Activated CD8-positive, alpha-beta memory T cell treated with anti-CD3 and anti-CD28 coated beads, Interleukin-2, amount 10 ng/mL, durations not matched to agents 7 days and 5 days (primary cell): ENCODE measurements around the gene SARS1. TPM values are rescaled to one million over a fixed set of nuclear protein-coding genes. Genes with fewer than 3 reads are reported as not detected.
"Not testable (repeated sequence)": the region's sequence is repeated elsewhere in the genome, so short reads cannot be mapped to it uniquely, and the experiment has no call there.

Experiments used
- ATAC-seq: fragments of 150-1000 bp; cut with Tn5 transposase; one replicate; pipeline ENCODE4 v1.10.0; 2021; ENCODE audit warnings: moderate library complexity
- CTCF ChIA-PET: fragments of 350-600 bp; sonication (Branson Sonifier 250); formaldehyde crosslinking; loops from one replicate; lab custom pipeline; 2021; ENCODE audit warnings: antibody characterized with exemption; lab: Charles Lee
- DNase-seq: peaks from one replicate; pipeline ENCODE4 v3.0.0-alpha.2; 2020
- H3K27ac Mint-ChIP-seq: one replicate; pipeline ENCODE4 v1.8.0; 2021; ENCODE audit warnings: mild to moderate bottlenecking, mixed read lengths
- H3K27me3 Mint-ChIP-seq: one replicate; pipeline ENCODE4 v1.8.0; 2021; ENCODE audit warnings: mixed read lengths
- H3K36me3 Mint-ChIP-seq: one replicate; pipeline ENCODE4 v1.8.0; 2021; ENCODE audit warnings: mild to moderate bottlenecking, mixed read lengths
- H3K4me1 Mint-ChIP-seq: one replicate; pipeline ENCODE4 v1.8.0; 2021; ENCODE audit warnings: mixed read lengths
- H3K4me3 Mint-ChIP-seq: one replicate; pipeline ENCODE4 v1.8.0; 2021; ENCODE audit warnings: mild to moderate bottlenecking, moderate library complexity, mixed read lengths
- H3K9me3 Mint-ChIP-seq: one replicate; pipeline ENCODE4 v1.8.0; 2022; ENCODE audit warnings: low read depth, mixed read lengths
- total RNA-seq, 2 experiments: library from RNA; stranded (reverse); gene quantifications; one replicate each; pipeline ENCODE4 v1.2.3, GENCODE V29; 2021

The SARS1 gene
- total RNA-seq, 2 experiments from 2014 or later, result 148 to 194 TPM

DNA sequence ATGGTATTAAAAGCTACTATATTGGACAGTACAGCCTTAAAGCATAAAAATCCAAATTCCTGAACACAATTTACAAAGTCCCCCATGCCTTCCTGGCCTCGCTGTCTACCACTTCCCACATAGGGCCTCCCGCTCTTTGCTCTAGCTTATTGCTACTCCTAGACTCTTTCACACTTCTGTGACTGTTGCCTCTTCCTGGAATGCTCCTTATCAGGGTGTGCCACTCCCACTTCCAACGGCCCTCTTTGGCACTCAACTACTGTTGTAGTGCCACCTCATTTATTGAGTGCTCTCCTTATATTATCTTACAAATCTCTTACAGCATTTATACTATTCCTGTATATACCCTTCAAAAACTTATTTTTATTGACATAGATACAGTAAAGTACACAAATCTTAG is 4.8 kb downstream of the SARS1 start:
- ATAC-seq, result no peak
- CTCF ChIA-PET, result interaction anchor here (0.5 to 0.7 kb wide), 4 partner anchors 8 to 1493 kb away, joined by 3 to 4 read pairs (median 4); no protein-coding TSS in a partner anchor
- Mint-ChIP-seq H3K27me3 (no peaks in the 10 kb centered on the region), H3K9me3 (no peaks in the 10 kb centered on the region), H3K4me3 (no peak overlapping the region), H3K27ac (peak overlapping the region; percentile 61), H3K36me3 (peaks cover 64% of the 10 kb centered on the region), H3K4me1 (peaks cover 46% of the 10 kb centered on the region)
- DNase-seq, result no peak

DNA sequence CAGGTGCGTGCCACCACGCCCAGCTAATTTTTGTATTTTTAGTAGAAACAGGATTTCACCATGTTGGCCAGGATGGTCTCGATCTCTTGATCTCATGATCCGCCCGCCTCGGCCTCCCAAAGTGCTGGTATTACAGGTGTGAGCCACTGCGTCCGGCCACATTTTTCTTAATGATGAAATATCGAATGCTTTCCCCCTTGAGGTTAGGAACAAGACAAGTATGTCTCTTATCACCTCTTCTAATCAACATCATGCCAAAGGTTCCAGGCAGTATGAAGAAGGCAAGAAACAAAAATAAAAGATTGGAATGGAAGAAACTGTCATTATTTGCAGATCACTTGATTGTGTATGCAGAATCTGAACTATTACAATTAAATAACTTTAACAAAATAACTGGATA is 7.5 kb downstream of the SARS1 start:
- Mint-ChIP-seq H3K36me3 (peaks cover 66% of the 10 kb centered on the region), H3K4me1 (peaks cover 39% of the 10 kb centered on the region)
- H3K27me3 Mint-ChIP-seq, ATAC-seq, H3K9me3 Mint-ChIP-seq, DNase-seq, H3K4me3 Mint-ChIP-seq, H3K27ac Mint-ChIP-seq: not testable (repeated sequence)
- CTCF ChIA-PET, result interaction anchor here (1.6 kb wide), 1 partner anchor 311 kb away, joined by 4 read pairs; no protein-coding TSS in a partner anchor

DNA sequence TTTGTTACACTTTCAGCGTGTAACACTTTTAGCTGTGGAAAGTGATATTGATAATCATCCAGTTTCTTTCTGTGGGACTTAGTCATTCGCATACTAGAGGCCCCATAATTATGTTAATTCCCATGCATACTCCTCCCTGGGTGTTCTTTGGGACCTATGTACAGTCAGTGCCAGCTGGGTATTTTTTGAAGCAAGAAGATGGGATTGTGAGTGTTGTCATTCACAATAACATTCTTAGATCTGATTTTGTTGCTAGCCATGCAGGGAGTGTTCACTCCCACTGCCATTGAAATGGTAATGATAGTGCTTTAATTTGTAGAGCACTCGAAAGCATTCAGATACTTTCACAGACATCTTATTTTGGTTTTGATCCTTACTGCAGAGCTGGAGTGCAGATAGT is 11.6 kb downstream of the SARS1 start:
- CTCF ChIA-PET, result interaction anchor here (0.9 to 1.4 kb wide), 5 partner anchors 11 to 307 kb away, joined by 3 to 6 read pairs (median 5); partner anchors contain the start of gene SARS1
- ATAC-seq, result no peak
- Mint-ChIP-seq H3K4me1 (peaks cover 20% of the 10 kb centered on the region), H3K27me3 (no peaks in the 10 kb centered on the region), H3K4me3 (no peak overlapping the region), H3K27ac (peak overlapping the region; percentile 42), H3K36me3 (peaks cover 59% of the 10 kb centered on the region), H3K9me3 (no peaks in the 10 kb centered on the region)
- DNase-seq, result no peak

DNA sequence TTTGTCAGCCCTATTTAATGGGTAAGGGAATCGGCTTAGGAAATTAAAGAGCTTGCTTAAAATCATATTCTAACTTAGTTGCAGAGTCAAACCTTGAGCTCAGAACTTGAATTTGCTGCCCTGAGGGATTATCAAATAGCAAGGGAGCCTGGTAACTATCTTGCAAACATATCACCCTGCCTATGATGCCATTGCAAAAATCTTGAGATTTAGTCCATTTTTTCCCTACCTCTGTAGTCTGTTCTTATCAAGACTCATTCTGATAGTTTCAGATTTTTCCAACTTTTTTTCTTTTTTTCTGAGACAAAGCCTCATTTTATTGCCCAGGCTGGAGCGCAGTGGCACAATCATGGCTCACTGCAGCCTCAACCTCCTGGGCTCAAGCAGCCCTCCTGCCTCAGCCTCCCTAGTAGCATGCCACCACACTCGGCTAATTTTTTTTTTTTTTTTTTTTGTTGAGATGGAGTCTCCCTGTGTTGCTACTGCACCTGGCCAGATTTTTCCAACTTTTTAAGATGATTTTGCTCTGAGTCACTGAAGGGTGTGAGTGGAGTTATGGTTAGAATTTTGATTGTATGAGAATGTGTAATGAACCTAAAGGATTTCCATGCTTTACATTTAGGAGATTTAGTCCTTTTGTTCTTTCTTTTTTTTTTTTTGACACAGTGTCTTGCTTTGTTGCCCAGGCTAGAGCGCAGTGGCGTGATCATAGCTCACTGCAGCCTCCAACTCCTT is 12.2 kb downstream of the SARS1 start:
- Mint-ChIP-seq H3K27me3 (no peaks in the 10 kb centered on the region), H3K4me1 (peaks cover 17% of the 10 kb centered on the region), H3K4me3 (no peak overlapping the region), H3K9me3 (no peaks in the 10 kb centered on the region), H3K36me3 (peaks cover 57% of the 10 kb centered on the region), H3K27ac (no peak overlapping the region)
- DNase-seq, result no peak
- CTCF ChIA-PET, result interaction anchor here (1.2 to 1.4 kb wide), 3 partner anchors 11 to 307 kb away, joined by 3 to 6 read pairs (median 6); no protein-coding TSS in a partner anchor
- ATAC-seq, result no peak

DNA sequence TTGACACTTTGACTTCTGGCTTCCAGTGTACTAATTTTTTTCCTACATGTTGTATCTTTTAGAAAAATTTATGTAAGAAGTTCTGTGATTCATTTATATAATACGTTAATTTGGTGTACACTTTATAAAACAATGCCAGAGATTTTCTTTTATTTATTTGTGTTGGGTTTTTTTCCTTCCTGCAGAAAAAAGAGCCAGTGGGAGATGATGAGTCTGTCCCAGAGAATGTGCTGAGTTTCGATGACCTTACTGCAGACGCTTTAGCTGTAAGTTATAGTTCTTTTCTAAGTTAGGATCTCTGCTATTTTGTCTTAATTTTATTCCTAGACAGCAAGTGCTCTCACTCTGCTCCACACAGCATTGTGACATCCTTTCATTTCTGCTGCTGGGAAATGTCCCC is 14.4 kb downstream of the SARS1 start:
- H3K27ac Mint-ChIP-seq, result peak overlapping the region; percentile 11
- H3K4me3 Mint-ChIP-seq, result no peak overlapping the region
- H3K9me3 Mint-ChIP-seq, result no peaks in the 10 kb centered on the region
- H3K4me1 Mint-ChIP-seq, result peaks cover 8% of the 10 kb centered on the region
- no peaks in the 10 kb centered on the region for H3K27me3 Mint-ChIP-seq
- CTCF ChIA-PET, result interaction anchor here (0.9 to 1.0 kb wide), 2 partner anchors 10 to 11 kb away, joined by 3 to 4 read pairs; no protein-coding TSS in a partner anchor
- DNase-seq, result no peak
- H3K36me3 Mint-ChIP-seq, result peaks cover 57% of the 10 kb centered on the region
- no peak for ATAC-seq

DNA sequence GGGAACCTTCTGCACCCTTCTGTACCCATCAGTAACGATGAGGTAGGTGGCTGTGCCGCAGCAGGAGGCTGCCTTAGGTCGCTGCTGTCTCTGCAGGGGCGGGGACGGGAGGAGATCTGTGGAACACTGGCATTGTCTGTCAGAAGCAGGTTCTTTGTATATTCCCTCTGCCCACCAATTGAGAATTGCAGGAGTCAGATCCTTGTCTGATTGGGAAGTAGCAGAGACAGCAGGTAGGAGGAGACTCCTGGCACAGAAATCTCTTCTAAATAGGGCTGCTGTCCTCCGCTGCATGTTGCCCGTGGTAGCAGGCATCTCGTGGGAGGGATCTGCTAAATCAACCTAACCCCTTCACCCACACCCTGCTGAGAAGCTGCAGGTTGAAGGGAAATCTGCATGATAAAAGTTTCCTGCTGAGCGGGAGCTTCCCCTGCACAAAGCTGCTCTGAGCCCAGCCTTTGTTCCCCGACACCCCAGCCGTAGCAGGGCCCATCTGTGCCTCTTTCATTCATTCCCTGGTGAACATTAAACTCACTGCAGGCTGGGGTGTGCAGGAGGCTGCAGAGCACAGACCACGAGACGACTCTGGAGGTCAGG is 15.9 kb downstream of the SARS1 start:
- Mint-ChIP-seq H3K4me3 (no peak overlapping the region), H3K36me3 (peaks cover 51% of the 10 kb centered on the region), H3K27me3 (no peaks in the 10 kb centered on the region), H3K9me3 (no peaks in the 10 kb centered on the region), H3K4me1 (peaks cover 10% of the 10 kb centered on the region), H3K27ac (no peak overlapping the region)
- DNase-seq (no peak), ATAC-seq (no peak)
- CTCF ChIA-PET, result no interaction called here

DNA sequence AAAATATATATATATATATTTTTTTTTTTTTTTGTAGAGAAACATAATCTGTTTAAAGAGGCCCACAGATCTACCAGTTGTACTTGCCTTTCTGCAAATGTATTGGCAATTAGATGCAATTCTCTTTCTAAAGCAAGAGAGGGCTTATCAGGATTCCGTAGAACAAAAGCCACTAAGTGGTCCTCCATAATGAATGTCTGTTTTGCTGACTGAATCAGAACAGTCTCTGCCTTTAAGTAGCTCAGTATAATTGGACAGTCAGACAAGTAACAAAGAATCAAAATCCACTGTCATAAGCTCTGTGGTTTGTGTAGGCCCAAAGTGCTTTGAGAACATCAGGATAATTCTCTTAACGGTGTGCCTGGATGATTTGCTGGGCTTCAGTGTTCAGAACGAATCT is 17.3 kb downstream of the SARS1 start:
- no peaks in the 10 kb centered on the region for H3K27me3 Mint-ChIP-seq
- H3K27ac Mint-ChIP-seq, result no peak overlapping the region
- ATAC-seq, result no peak
- no peak for DNase-seq
- H3K9me3 Mint-ChIP-seq, result no peaks in the 10 kb centered on the region
- CTCF ChIA-PET, result interaction anchor here (1.2 to 1.9 kb wide), 3 partner anchors 8 to 33 kb away, joined by 3 to 5 read pairs (median 4); no protein-coding TSS in a partner anchor
- H3K36me3 Mint-ChIP-seq, result peaks cover 53% of the 10 kb centered on the region
- peaks cover 13% of the 10 kb centered on the region for H3K4me1 Mint-ChIP-seq
- no peak overlapping the region for H3K4me3 Mint-ChIP-seq

DNA sequence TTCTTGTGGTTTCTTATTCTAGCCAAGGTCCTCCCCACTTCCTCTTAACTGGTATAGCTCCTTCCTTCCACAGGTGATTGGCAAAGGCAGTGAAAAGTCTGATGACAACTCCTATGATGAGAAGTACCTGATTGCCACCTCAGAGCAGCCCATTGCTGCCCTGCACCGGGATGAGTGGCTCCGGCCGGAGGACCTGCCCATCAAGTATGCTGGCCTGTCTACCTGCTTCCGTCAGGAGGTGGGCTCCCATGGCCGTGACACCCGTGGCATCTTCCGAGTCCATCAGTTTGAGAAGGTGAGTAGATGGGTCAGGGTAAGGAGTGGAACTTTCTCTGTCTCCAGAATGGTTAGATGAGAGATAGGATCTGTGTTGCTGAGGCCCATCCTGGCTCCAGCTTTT is 21.4 kb downstream of the SARS1 start:
- H3K9me3 Mint-ChIP-seq, result no peaks in the 10 kb centered on the region
- no peak for DNase-seq
- ATAC-seq, result no peak
- peaks cover 13% of the 10 kb centered on the region for H3K4me1 Mint-ChIP-seq
- H3K36me3 Mint-ChIP-seq, result peaks cover 46% of the 10 kb centered on the region
- no peak overlapping the region for H3K4me3 Mint-ChIP-seq
- H3K27me3 Mint-ChIP-seq, result no peaks in the 10 kb centered on the region
- peak overlapping the region; percentile 33 for H3K27ac Mint-ChIP-seq
- CTCF ChIA-PET, result interaction anchor here (1.4 to 2.0 kb wide), 2 partner anchors 21 to 164 kb away, joined by 5 read pairs; no protein-coding TSS in a partner anchor

DNA sequence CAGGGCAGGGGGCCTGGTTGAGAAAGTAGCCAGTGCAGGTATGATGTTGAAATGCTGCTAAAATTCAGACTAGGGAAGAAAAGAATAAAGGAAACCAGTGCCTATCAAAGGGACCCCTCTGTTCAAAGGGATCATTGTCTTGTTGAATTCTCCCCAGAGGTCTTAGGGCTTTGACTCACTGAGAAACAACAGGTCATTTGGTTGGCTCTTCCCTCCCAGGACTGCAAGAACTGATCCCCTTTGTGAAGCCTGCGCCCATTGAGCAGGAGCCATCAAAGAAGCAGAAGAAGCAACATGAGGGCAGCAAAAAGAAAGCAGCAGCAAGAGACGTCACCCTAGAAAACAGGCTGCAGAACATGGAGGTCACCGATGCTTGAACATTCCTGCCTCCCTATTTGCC is 23.8 kb downstream of the SARS1 start:
- Mint-ChIP-seq H3K36me3 (peaks cover 30% of the 10 kb centered on the region), H3K27me3 (peaks cover 2% of the 10 kb centered on the region), H3K9me3 (no peaks in the 10 kb centered on the region), H3K27ac (no peak overlapping the region), H3K4me3 (no peak overlapping the region), H3K4me1 (peaks cover 13% of the 10 kb centered on the region)
- CTCF ChIA-PET, result interaction anchor here (0.9 to 1.4 kb wide), 3 partner anchors 36 to 189 kb away, joined by 3 to 4 read pairs (median 3); partner anchors contain the start of gene PSMA5
- no peak for DNase-seq
- ATAC-seq, result no peak

DNA sequence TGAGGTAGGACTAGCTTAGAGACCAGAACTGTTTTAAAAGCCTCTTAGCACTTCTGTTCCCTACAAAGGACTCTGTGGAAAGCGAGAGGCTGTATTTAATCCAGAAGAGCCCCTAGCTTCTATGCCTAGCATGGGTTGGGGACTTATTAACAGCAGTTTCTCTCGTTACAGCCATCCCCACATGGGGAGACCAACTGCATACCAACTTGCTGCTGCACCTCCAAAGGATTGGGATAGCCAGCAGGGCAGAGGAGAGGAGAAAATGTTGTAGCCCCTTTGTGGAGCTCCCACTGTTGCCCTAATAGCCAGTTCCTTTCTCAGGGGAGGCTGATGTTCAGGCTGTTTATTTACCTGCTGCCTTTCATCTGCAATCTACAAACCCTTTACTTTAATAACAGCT is 24.7 kb downstream of the SARS1 start:
- H3K27me3 Mint-ChIP-seq, result peaks cover 5% of the 10 kb centered on the region
- peaks cover 24% of the 10 kb centered on the region for H3K36me3 Mint-ChIP-seq
- H3K4me3 Mint-ChIP-seq, result no peak overlapping the region
- H3K27ac Mint-ChIP-seq, result no peak overlapping the region
- H3K4me1 Mint-ChIP-seq, result peaks cover 13% of the 10 kb centered on the region
- H3K9me3 Mint-ChIP-seq, result no peaks in the 10 kb centered on the region
- ATAC-seq (no peak), DNase-seq (no peak)
- CTCF ChIA-PET, result interaction anchor here (0.9 to 1.6 kb wide), 8 partner anchors 9 to 198 kb away, joined by 3 to 5 read pairs (median 4); partner anchors contain the start of genes CELSR2, PSMA5 and SARS1

DNA sequence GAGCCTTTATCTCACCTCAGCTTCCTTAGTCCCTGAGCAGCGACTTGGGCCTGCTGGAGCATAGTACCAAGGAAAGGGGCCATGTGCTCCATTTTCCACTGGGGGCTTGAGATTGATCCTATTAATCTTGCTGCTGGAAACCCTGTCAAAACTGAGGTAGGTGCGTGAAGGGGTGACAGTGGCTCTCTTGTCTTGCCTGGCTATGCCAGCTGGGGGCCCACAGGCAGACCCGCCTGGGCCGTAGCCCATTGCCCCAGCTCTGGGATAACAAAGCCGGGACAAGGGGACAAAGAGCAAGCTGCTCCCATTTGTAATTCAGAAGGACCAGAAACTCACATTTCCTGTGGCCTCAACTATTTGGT is 25.3 kb downstream of the SARS1 start:
- peaks cover 13% of the 10 kb centered on the region for H3K4me1 Mint-ChIP-seq
- H3K27me3 Mint-ChIP-seq, result peaks cover 5% of the 10 kb centered on the region

DNA sequence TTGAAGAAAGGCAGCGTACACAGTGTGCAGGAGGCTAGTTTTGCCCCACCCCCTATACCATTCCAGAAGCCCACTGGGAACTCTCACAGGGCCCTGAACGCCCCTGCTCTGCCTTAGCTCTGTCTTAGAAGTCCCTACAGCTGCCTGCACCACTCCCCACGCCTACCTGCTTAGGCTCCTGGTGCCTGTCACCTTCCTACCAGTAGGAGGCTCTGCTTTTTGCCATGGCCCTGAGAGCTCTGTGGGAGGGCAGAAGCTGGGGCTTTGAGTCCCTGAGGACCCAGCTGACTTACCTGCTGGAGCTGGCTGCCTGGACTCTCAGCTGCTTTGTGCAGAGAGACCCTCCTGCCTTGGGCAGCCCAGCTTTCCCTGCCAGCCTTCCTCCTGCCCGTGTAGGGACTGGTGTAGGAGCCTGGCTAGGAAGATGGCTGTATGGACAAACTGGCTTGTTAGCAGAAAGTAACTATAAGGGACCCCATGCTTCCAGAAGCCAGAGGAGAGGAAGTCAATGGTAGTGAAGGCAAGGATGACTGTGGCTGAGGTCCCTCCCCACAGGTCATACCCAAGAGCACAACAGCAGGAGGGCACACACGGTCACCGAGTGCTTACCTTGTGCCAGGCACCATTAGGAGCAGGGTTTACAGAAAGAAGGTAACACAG is 25.8 kb downstream of the SARS1 start:
- H3K4me1 Mint-ChIP-seq, result peaks cover 10% of the 10 kb centered on the region
- ATAC-seq, result peak; percentile 60
- no peaks in the 10 kb centered on the region for H3K9me3 Mint-ChIP-seq
- peaks cover 23% of the 10 kb centered on the region for H3K36me3 Mint-ChIP-seq
- DNase-seq, result peak; percentile 49
- H3K4me3 Mint-ChIP-seq, result no peak overlapping the region
- peaks cover 8% of the 10 kb centered on the region for H3K27me3 Mint-ChIP-seq
- H3K27ac Mint-ChIP-seq, result no peak overlapping the region
- CTCF ChIA-PET, result interaction anchor here (0.7 to 2.0 kb wide), 9 partner anchors 8 to 249 kb away, joined by 3 to 6 read pairs (median 4); partner anchors contain the start of genes CELSR2 and SARS1

More for the DNA sequence above, 25.3 kb downstream of the SARS1 start:
- Mint-ChIP-seq H3K27ac (no peak overlapping the region), H3K36me3 (peaks cover 24% of the 10 kb centered on the region), H3K4me3 (no peak overlapping the region), H3K9me3 (no peaks in the 10 kb centered on the region)
- ATAC-seq, result no peak
- CTCF ChIA-PET, result interaction anchor here (1.0 to 2.0 kb wide), 10 partner anchors 8 to 250 kb away, joined by 3 to 6 read pairs (median 4); partner anchors contain the start of genes CELSR2 and SARS1
- DNase-seq, result no peak
